Neural progenitor cell (in vitro differentiated cells): ENCODE measurements around the gene RUNX3.

ENCODE experiments used
- EZH2 ChIP-seq: fragments of 200-600 bp; sonication (generic); IDR thresholded peaks from 2 replicates; pipeline ENCODE4 v1.6.1; 2017; ENCODE audit warnings: antibody characterized with exemption, mild to moderate bottlenecking, moderate library complexity
- EZH2phosphoT487 ChIP-seq: fragments of 200-600 bp; sonication (generic); IDR thresholded peaks from 2 replicates; pipeline ENCODE4 v1.6.1; 2017; ENCODE audit warnings: antibody characterized with exemption
- TF ChIP-seq, protein P1 (sequence below): fragments of 200-600 bp; sonication (generic); IDR thresholded peaks from 2 replicates; pipeline ENCODE4 v1.5.1; 2017; ENCODE audit warnings: antibody characterized with exemption, mild to moderate bottlenecking

DNA sequence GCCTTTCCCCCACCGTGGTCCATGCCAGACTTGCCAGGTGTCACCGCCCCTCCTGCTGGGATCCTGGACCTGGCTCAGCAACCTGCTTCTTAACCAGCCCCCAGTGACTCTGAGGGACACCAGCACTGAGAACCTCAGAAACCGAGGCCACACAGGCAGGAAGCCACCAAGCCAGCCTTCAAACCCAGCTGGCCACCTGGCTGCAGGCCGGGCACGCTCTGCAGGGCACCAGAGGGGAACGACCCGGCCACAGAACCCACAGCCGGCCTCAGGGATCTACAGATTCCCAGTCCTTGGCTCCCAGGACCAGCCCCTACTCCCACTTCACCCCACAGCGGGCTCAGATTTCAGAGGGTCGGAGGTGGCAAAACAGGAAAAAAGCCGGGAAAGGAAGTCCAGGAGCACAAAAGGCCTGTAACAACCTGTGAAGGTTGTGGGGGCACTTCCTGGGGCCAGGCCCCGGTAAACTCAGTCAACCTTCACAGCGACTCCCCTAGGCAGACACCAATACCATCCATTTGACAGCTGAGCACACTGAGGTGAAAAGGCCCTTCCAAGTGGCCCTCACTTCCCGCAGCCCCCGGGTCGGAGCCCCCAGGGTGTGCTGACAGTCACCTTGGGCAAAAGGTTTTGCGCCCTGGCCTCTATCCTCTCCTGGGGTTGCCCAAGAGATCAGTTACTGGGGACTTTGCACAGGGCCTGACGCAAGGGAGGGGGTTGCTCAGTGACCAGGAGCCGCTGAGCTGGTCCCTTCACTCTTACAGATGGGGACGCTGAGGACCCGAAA lies 14.1 kb downstream of the RUNX3 start:
- TF ChIP-seq EZH2 (no peak), EZH2phosphoT487 (no peak)
- TF ChIP-seq, protein P1, sequence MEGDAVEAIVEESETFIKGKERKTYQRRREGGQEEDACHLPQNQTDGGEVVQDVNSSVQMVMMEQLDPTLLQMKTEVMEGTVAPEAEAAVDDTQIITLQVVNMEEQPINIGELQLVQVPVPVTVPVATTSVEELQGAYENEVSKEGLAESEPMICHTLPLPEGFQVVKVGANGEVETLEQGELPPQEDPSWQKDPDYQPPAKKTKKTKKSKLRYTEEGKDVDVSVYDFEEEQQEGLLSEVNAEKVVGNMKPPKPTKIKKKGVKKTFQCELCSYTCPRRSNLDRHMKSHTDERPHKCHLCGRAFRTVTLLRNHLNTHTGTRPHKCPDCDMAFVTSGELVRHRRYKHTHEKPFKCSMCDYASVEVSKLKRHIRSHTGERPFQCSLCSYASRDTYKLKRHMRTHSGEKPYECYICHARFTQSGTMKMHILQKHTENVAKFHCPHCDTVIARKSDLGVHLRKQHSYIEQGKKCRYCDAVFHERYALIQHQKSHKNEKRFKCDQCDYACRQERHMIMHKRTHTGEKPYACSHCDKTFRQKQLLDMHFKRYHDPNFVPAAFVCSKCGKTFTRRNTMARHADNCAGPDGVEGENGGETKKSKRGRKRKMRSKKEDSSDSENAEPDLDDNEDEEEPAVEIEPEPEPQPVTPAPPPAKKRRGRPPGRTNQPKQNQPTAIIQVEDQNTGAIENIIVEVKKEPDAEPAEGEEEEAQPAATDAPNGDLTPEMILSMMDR = no peak
